ENCODE results near the gene EIF4E2. TPM values are rescaled to one million over a fixed set of nuclear protein-coding genes. Genes with fewer than 3 reads are reported as not detected.

The EIF4E2 gene
- total RNA-seq, 1 donor from 2014 or later = 112 TPM

DNA sequence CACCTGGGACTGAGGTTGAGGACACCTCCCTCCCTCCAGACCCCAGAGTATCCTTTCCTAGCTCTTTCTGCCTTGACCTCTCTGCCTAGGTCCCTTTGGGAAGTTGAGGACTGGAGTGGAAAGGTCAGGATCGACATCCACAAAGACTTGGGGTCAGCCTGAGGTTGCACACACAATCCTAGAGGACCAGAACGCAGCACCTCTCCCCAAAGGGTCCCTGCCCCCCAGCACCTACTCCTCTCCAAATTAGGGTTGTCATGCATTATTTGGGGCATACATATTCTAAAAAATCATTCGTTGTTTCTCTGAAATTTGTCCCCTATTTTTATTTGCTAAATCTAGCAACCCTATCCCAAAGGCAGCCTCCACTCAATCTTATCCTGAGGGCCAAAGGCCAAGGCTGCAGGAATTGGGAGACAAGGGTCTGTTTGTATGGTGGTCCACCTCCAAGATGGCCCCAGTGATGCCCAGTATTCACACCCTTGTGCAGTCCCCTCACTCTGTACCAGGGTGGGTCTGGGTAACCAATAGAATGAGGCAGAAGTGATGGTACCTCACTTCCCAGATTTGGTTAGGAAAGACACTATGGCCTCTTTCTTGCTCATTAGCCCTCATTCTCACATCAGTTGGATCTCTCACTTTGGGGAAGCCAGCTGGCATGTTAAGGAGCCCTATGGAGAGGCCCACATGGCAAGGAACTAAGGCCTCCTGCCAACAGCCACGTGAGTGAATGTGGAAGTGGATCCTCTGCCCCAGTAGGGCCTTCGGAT is 14.5 kb upstream of the EIF4E2 start:
- H3K36me3 ChIP-seq (ENCODE audit: insufficient read depth, low read length) = no peaks in the 10 kb centered on the region
- peak overlapping the region; percentile 45 for H3K4me3 Mint-ChIP-seq (ENCODE audit: unreplicated experiment)
- H3K4me1 ChIP-seq (ENCODE audit: insufficient read depth, low read length) = no peaks in the 10 kb centered on the region
- peaks cover 5% of the 10 kb centered on the region for H3K36me3 Mint-ChIP-seq (ENCODE audit: low read depth, unreplicated experiment)
- FAIRE-seq (no peak), DNase-seq (ENCODE audit: low read depth) (no peak)
- peaks cover 4% of the 10 kb centered on the region for H3K9me3 ChIP-seq (ENCODE audit: insufficient read depth, low read depth, low read length)
- no peak overlapping the region for H3K4me2 ChIP-seq (ENCODE audit: low read length)
- H3K4me1 Mint-ChIP-seq (ENCODE audit: low read depth, unreplicated experiment) = peaks cover 2% of the 10 kb centered on the region
- peaks cover 3% of the 10 kb centered on the region for H3K27me3 Mint-ChIP-seq (ENCODE audit: low read depth, unreplicated experiment)
- H3K9ac ChIP-seq (ENCODE audit: low read length) = no peak overlapping the region
- H3K27me3 ChIP-seq (ENCODE audit: insufficient read depth, low read length) = no peaks in the 10 kb centered on the region
- peaks cover 3% of the 10 kb centered on the region for H3K9me3 Mint-ChIP-seq (ENCODE audit: unreplicated experiment)
- H3K79me2 ChIP-seq (ENCODE audit: insufficient read depth, low read length) = no peaks in the 10 kb centered on the region
- H3K4me3 ChIP-seq (ENCODE audit: insufficient read depth, low read depth, low read length) = no peak overlapping the region
- TF ChIP-seq, protein P1, sequence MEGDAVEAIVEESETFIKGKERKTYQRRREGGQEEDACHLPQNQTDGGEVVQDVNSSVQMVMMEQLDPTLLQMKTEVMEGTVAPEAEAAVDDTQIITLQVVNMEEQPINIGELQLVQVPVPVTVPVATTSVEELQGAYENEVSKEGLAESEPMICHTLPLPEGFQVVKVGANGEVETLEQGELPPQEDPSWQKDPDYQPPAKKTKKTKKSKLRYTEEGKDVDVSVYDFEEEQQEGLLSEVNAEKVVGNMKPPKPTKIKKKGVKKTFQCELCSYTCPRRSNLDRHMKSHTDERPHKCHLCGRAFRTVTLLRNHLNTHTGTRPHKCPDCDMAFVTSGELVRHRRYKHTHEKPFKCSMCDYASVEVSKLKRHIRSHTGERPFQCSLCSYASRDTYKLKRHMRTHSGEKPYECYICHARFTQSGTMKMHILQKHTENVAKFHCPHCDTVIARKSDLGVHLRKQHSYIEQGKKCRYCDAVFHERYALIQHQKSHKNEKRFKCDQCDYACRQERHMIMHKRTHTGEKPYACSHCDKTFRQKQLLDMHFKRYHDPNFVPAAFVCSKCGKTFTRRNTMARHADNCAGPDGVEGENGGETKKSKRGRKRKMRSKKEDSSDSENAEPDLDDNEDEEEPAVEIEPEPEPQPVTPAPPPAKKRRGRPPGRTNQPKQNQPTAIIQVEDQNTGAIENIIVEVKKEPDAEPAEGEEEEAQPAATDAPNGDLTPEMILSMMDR (IDR thresholded peaks at IDR 0.05; ENCODE audit: insufficient read depth, low read depth, low read length) = no peak
- TF ChIP-seq EZH2 (IDR thresholded peaks at IDR 0.05; ENCODE audit: insufficient read depth, low read length) = no peak
- H3K27ac ChIP-seq (ENCODE audit: low read depth, low read length) = no peak overlapping the region
- H4K20me1 ChIP-seq (ENCODE audit: insufficient read depth, low read length) = no peaks in the 10 kb centered on the region
- H3K27ac Mint-ChIP-seq (ENCODE audit: unreplicated experiment) = no peak overlapping the region
- no peak overlapping the region for H2AFZ ChIP-seq (ENCODE audit: low read depth, low read length)

DNA sequence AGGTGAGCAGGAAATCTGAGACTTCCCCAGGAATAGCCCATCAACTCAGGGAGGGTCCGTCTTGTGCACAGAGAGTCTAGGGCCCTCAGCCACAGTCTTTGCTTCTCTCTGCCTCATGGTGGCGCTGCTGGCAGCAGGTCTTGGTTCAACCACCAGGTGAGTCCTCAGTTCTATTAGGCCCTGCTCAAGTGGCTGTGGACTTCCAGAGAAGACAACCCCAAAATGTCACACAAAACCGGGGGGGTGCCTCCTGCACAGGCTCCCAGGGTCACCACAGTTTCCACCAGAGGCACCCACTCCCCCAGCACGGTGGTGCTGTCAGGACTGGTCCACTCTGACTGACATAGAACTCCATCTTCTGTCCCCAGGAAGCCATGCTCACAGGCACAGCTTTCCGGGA is 13.4 kb upstream of the EIF4E2 start:
- Histone ChIP-seq H3K27ac (ENCODE audit: low read depth, low read length) (no peak overlapping the region), H3K9ac (ENCODE audit: low read length) (no peak overlapping the region), H3K36me3 (ENCODE audit: insufficient read depth, low read length) (no peaks in the 10 kb centered on the region), H3K9me3 (ENCODE audit: insufficient read depth, low read depth, low read length) (peaks cover 4% of the 10 kb centered on the region), H3K4me3 (ENCODE audit: insufficient read depth, low read depth, low read length) (no peak overlapping the region), H4K20me1 (ENCODE audit: insufficient read depth, low read length) (no peaks in the 10 kb centered on the region), H3K27me3 (ENCODE audit: insufficient read depth, low read length) (no peaks in the 10 kb centered on the region), H3K4me2 (ENCODE audit: low read length) (no peak overlapping the region), H3K4me1 (ENCODE audit: insufficient read depth, low read length) (no peaks in the 10 kb centered on the region), H3K79me2 (ENCODE audit: insufficient read depth, low read length) (no peaks in the 10 kb centered on the region), H2AFZ (ENCODE audit: low read depth, low read length) (no peak overlapping the region)
- Mint-ChIP-seq H3K27me3 (ENCODE audit: low read depth, unreplicated experiment) (peaks cover 3% of the 10 kb centered on the region), H3K9me3 (ENCODE audit: unreplicated experiment) (peaks cover 3% of the 10 kb centered on the region), H3K4me1 (ENCODE audit: low read depth, unreplicated experiment) (peaks cover 2% of the 10 kb centered on the region), H3K27ac (ENCODE audit: unreplicated experiment) (no peak overlapping the region), H3K36me3 (ENCODE audit: low read depth, unreplicated experiment) (peaks cover 5% of the 10 kb centered on the region), H3K4me3 (ENCODE audit: unreplicated experiment) (no peak overlapping the region)
- no peak for DNase-seq (ENCODE audit: low read depth)
- TF ChIP-seq, protein P1 (IDR thresholded peaks at IDR 0.05; ENCODE audit: insufficient read depth, low read depth, low read length) = no peak
- no peak for TF ChIP-seq EZH2 (IDR thresholded peaks at IDR 0.05; ENCODE audit: insufficient read depth, low read length)
- no peak for FAIRE-seq

- no peak overlapping the region for H3K9ac ChIP-seq (ENCODE audit: low read length)
- H3K9me3 ChIP-seq (ENCODE audit: insufficient read depth, low read depth, low read length) = peaks cover 4% of the 10 kb centered on the region
- peaks cover 3% of the 10 kb centered on the region for H3K9me3 Mint-ChIP-seq (ENCODE audit: unreplicated experiment)
- FAIRE-seq (no peak), DNase-seq (ENCODE audit: low read depth) (no peak)
- H3K27me3 ChIP-seq (ENCODE audit: insufficient read depth, low read length) = no peaks in the 10 kb centered on the region
- H3K4me2 ChIP-seq (ENCODE audit: low read length) = no peak overlapping the region
- no peak overlapping the region for H2AFZ ChIP-seq (ENCODE audit: low read depth, low read length)
- peaks cover 5% of the 10 kb centered on the region for H3K36me3 Mint-ChIP-seq (ENCODE audit: low read depth, unreplicated experiment)
- H3K4me1 Mint-ChIP-seq (ENCODE audit: low read depth, unreplicated experiment) = peaks cover 2% of the 10 kb centered on the region
- H4K20me1 ChIP-seq (ENCODE audit: insufficient read depth, low read length) = no peaks in the 10 kb centered on the region
- H3K79me2 ChIP-seq (ENCODE audit: insufficient read depth, low read length) = no peaks in the 10 kb centered on the region
- H3K4me1 ChIP-seq (ENCODE audit: insufficient read depth, low read length) = no peaks in the 10 kb centered on the region
- TF ChIP-seq, protein P1 (IDR thresholded peaks at IDR 0.05; ENCODE audit: insufficient read depth, low read depth, low read length) = no peak
- no peak for TF ChIP-seq EZH2 (IDR thresholded peaks at IDR 0.05; ENCODE audit: insufficient read depth, low read length)
- H3K27ac Mint-ChIP-seq (ENCODE audit: unreplicated experiment) = no peak overlapping the region
- H3K4me3 ChIP-seq (ENCODE audit: insufficient read depth, low read depth, low read length) = no peak overlapping the region
- no peak overlapping the region for H3K4me3 Mint-ChIP-seq (ENCODE audit: unreplicated experiment)
- H3K27me3 Mint-ChIP-seq (ENCODE audit: low read depth, unreplicated experiment) = peaks cover 3% of the 10 kb centered on the region
- no peak overlapping the region for H3K27ac ChIP-seq (ENCODE audit: low read depth, low read length)
- no peaks in the 10 kb centered on the region for H3K36me3 ChIP-seq (ENCODE audit: insufficient read depth, low read length)
These were observed 13.0 kb upstream of the EIF4E2 start for GRCh38 chr2:232537499-232537898.

Data from astrocyte (in vitro differentiated cells and primary cell).